IMR-90 (cell line): ENCODE results near the gene MAGEA9. TPM values are rescaled to one million over a fixed set of nuclear protein-coding genes. Genes with fewer than 3 reads are reported as not detected.
A peak's percentile ranks its signal among the peaks of the same experiment; 100 is the strongest.

Experiments
- ATAC-seq: fragments of 200-7000 bp; cut with Tn5 transposase; 2 replicates; pipeline ENCODE4 v1.9.1; 2020; ENCODE audit warnings: low read depth, mild to moderate bottlenecking, moderate library complexity
- BruUV-seq: library from RNA; stranded (reverse); fragments of 400-500 nt; replicated peaks from 2 replicates; lab custom pipeline; 2021; lab: Mats Ljungman, UMichigan
- CTCF ChIA-PET: fragments of 300-600 bp; formaldehyde crosslinking; extraction: SDS; loops from one replicate; lab custom pipeline; 2021; ENCODE audit warnings: antibody characterized with exemption; lab: Yijun Ruan, JAX
- POLR2A ChIA-PET: fragments of 300-600 bp; sonication (Branson Sonifier 250); formaldehyde crosslinking; loops from one replicate; lab custom pipeline; 2022; ENCODE audit warnings: antibody characterized with exemption; ENCODE audit not compliant: unreplicated experiment; lab: Charles Lee
- DNase-seq: peaks from one replicate; pipeline ENCODE4 v3.0.0; 2013
- H2AFZ ChIP-seq: replicated peaks from 2 replicates; pipeline ENCODE3; 2013; ENCODE audit warnings: low read length, mild to moderate bottlenecking; ENCODE audit not compliant: poor library complexity
- H2AK5ac ChIP-seq: 2 replicates; pipeline ENCODE4 v1.6.1; 2013; ENCODE audit warnings: low read depth, low read length, inconsistent platforms
- H2AK9ac ChIP-seq: replicated peaks from 2 replicates; pipeline ENCODE3; 2013; ENCODE audit warnings: mild to moderate bottlenecking, low read depth, low read length, moderate library complexity; ENCODE audit not compliant: poor library complexity
- H2BK120ac ChIP-seq: 2 replicates; pipeline ENCODE4 v1.6.1; 2013; ENCODE audit warnings: low read depth, low read length, inconsistent platforms
- H2BK15ac ChIP-seq: 3 replicates; pipeline ENCODE4 v1.6.1; 2013; ENCODE audit warnings: low read depth, low read length, inconsistent platforms
- H2BK20ac ChIP-seq: 2 replicates; pipeline ENCODE4 v1.6.1; 2013; ENCODE audit warnings: low read depth, mild to moderate bottlenecking, inconsistent platforms, low read length, moderate library complexity
- H2BK5ac ChIP-seq: 2 replicates; pipeline ENCODE4 v1.6.1; 2013; ENCODE audit warnings: mild to moderate bottlenecking, low read depth, low read length, inconsistent platforms; ENCODE audit not compliant: poor library complexity, severe bottlenecking
- H3K14ac ChIP-seq: replicated peaks from 2 replicates; pipeline ENCODE4 v1.6.1; 2013; ENCODE audit warnings: low read depth, low read length, inconsistent platforms
- H3K18ac ChIP-seq: 2 replicates; pipeline ENCODE4 v1.6.1; 2013; ENCODE audit warnings: low read depth, low read length, control low read depth
- H3K23ac ChIP-seq: 2 replicates; pipeline ENCODE4 v1.6.1; 2013; ENCODE audit warnings: low read depth, low read length, inconsistent platforms
- H3K27ac ChIP-seq: 2 replicates; pipeline ENCODE4 v1.5.1; 2013; ENCODE audit warnings: mild to moderate bottlenecking, control low read depth, low read length; ENCODE audit not compliant: insufficient read depth
- H3K27me3 ChIP-seq: 2 replicates; pipeline ENCODE4 v1.6.1; 2013; ENCODE audit warnings: low read length; ENCODE audit not compliant: control insufficient read depth, insufficient read depth
- H3K36me3 ChIP-seq: 2 replicates; pipeline ENCODE4 v1.6.1; 2013; ENCODE audit warnings: low read length, mixed read lengths; ENCODE audit not compliant: control insufficient read depth, insufficient read depth
- H3K4ac ChIP-seq: 2 replicates; pipeline ENCODE4 v1.6.1; 2013; ENCODE audit warnings: low read depth, low read length, inconsistent platforms
- H3K4me1 ChIP-seq: 2 replicates; pipeline ENCODE4 v1.6.1; 2013; ENCODE audit warnings: low read length, mixed read lengths; ENCODE audit not compliant: control insufficient read depth, insufficient read depth
- H3K4me2 ChIP-seq: 2 replicates; pipeline ENCODE4 v1.6.1; 2013; ENCODE audit warnings: low read depth, mild to moderate bottlenecking, control low read depth, low read length, moderate library complexity
- H3K4me3 ChIP-seq: 2 replicates; pipeline ENCODE4 v1.5.1; 2013; ENCODE audit warnings: low read depth, mild to moderate bottlenecking, control low read depth, low read length, moderate library complexity; ENCODE audit not compliant: insufficient read depth
- H3K56ac ChIP-seq: 2 replicates; pipeline ENCODE4 v1.6.1; 2013; ENCODE audit warnings: low read length, inconsistent platforms; ENCODE audit not compliant: insufficient read depth; ENCODE audit errors: extremely low read depth
- H3K79me1 ChIP-seq, 2 experiments: 2 replicates each; pipeline ENCODE4 v1.6.1; 2013; ENCODE audit warnings: low read length in 2 of 2, inconsistent platforms in 1 of 2, low read depth in 1 of 2
- H3K9ac ChIP-seq: 2 replicates; pipeline ENCODE4 v1.6.1; 2013; ENCODE audit warnings: low read depth, low read length, control low read depth
- H3K9me1 ChIP-seq: 2 replicates; pipeline ENCODE4 v1.6.1; 2013; ENCODE audit warnings: low read length, inconsistent platforms; ENCODE audit not compliant: insufficient read depth
- H3K9me3 ChIP-seq: 2 replicates; pipeline ENCODE4 v1.6.1; 2013; ENCODE audit warnings: low read length; ENCODE audit not compliant: control insufficient read depth, insufficient read depth
- H4K20me1 ChIP-seq: 2 replicates; pipeline ENCODE4 v1.6.1; 2013; ENCODE audit warnings: low read length, inconsistent platforms; ENCODE audit not compliant: insufficient read depth
- H4K5ac ChIP-seq: 2 replicates; pipeline ENCODE4 v1.6.1; 2013; ENCODE audit warnings: mild to moderate bottlenecking, low read depth, low read length, control low read depth
- H4K8ac ChIP-seq, 2 experiments: 2 replicates each; pipeline ENCODE4 v1.6.1; 2013; ENCODE audit warnings: low read depth in 2 of 2, low read length in 2 of 2, control low read depth in 1 of 2, inconsistent platforms in 1 of 2
- H4K91ac ChIP-seq: 2 replicates; pipeline ENCODE4 v1.6.1; 2013; ENCODE audit warnings: low read depth, low read length, inconsistent platforms; ENCODE audit not compliant: insufficient read depth
- BHLHE40 ChIP-seq: fragments of 150-350 bp; IDR thresholded peaks from 2 replicates; pipeline ENCODE4 v1.6.1; 2016; ENCODE audit warnings: mild to moderate bottlenecking, low read depth, low read length
- CEBPB ChIP-seq: IDR thresholded peaks from 2 replicates; pipeline ENCODE4 v1.6.1; 2012; ENCODE audit warnings: low read depth, low read length, improper control_type of control experiment
- ELK1 ChIP-seq: fragments of 150-350 bp; IDR thresholded peaks from 2 replicates; pipeline ENCODE4 v1.6.1; 2016; ENCODE audit warnings: low read depth, mild to moderate bottlenecking, low read length, moderate library complexity, borderline replicate concordance
- FOS ChIP-seq: fragments of 150-350 bp; IDR thresholded peaks from 2 replicates; pipeline ENCODE4 v1.6.1; 2016; ENCODE audit warnings: low read depth, low read length
- MAZ ChIP-seq: IDR thresholded peaks from 2 replicates; pipeline ENCODE4 v1.6.1; 2012; ENCODE audit warnings: low read depth, mild to moderate bottlenecking, low read length, improper control_type of control experiment, moderate library complexity, borderline replicate concordance
- MXI1 ChIP-seq: IDR thresholded peaks from 2 replicates; pipeline ENCODE4 v1.6.1; 2012; ENCODE audit warnings: low read depth, mild to moderate bottlenecking, low read length, moderate library complexity, borderline replicate concordance
- RAD21 ChIP-seq: IDR thresholded peaks from 2 replicates; pipeline ENCODE4 v1.6.1; 2012; ENCODE audit warnings: low read length, improper control_type of control experiment
- RCOR1 ChIP-seq: IDR thresholded peaks from 2 replicates; pipeline ENCODE4 v1.6.1; 2012; ENCODE audit warnings: mild to moderate bottlenecking, low read length, improper control_type of control experiment; ENCODE audit not compliant: insufficient replicate concordance
- RFX5 ChIP-seq: IDR thresholded peaks from 2 replicates; pipeline ENCODE4 v1.8.0; 2012; ENCODE audit warnings: low read depth, mild to moderate bottlenecking, low read length, moderate library complexity
- SMC3 ChIP-seq: fragments of 150-350 bp; IDR thresholded peaks from 2 replicates; pipeline ENCODE4 v1.6.1; 2016; ENCODE audit warnings: low read depth, mild to moderate bottlenecking, antibody characterized with exemption, low read length, moderate library complexity
- USF2 ChIP-seq: fragments of 150-350 bp; IDR thresholded peaks from 2 replicates; pipeline ENCODE4 v1.6.1; 2017; ENCODE audit warnings: mild to moderate bottlenecking, antibody characterized with exemption, low read length, low read depth
- WGBS, 2 experiments: methylation state at CpG; one replicate each; pipeline versions ENCODE4 v1.1.5 to v1.1.7; 2013; ENCODE audit warnings: missing lambda C conversion rate in 2 of 2; ENCODE audit not compliant: insufficient read length in 1 of 2; ENCODE audit errors: extremely low coverage in 2 of 2; 5-methylcytosine and 5-hydroxymethylcytosine counted together
- dilution Hi-C: fragments of 300-500 bp; cut with HindIII; formaldehyde crosslinking; loops from one replicate; pipeline ENCODE4 v1.14.3; 2018; ENCODE audit warnings: low sequenced_read_pairs; ENCODE audit not compliant: unreplicated experiment
- in situ Hi-C: fragments of 300-500 bp; cut with MboI; formaldehyde crosslinking; loops from 3 replicates; pipeline ENCODE4 v1.14.3; 2019; ENCODE audit warnings: low sequenced_read_pairs, inconsistent platforms, mixed read lengths
- intact Hi-C: fragments of 100-400 bp; cut with micrococcal nuclease; formaldehyde crosslinking; loops from 2 replicates; pipeline ENCODE4 v1.10.0; 2022
- polyA plus RNA-seq, 3 experiments: library from polyadenylated mRNA; depleted of rRNA; stranded (reverse); fragments of >200 nt; gene quantifications; 2 replicates each; pipeline ENCODE4 v1.2.3, GENCODE V29; 2012; ENCODE audit warnings: low replicate concordance in 1 of 3
- total RNA-seq: library from RNA; depleted of rRNA; stranded (reverse); fragments of >200 nt; gene quantifications from 2 replicates; pipeline ENCODE4 v1.2.3, GENCODE V29; 2012

MAGEA9 gene
- total and polyA plus RNA-seq, 2 of the 4 experiments (the other 2 are of a cell fraction): not detected

DNA sequence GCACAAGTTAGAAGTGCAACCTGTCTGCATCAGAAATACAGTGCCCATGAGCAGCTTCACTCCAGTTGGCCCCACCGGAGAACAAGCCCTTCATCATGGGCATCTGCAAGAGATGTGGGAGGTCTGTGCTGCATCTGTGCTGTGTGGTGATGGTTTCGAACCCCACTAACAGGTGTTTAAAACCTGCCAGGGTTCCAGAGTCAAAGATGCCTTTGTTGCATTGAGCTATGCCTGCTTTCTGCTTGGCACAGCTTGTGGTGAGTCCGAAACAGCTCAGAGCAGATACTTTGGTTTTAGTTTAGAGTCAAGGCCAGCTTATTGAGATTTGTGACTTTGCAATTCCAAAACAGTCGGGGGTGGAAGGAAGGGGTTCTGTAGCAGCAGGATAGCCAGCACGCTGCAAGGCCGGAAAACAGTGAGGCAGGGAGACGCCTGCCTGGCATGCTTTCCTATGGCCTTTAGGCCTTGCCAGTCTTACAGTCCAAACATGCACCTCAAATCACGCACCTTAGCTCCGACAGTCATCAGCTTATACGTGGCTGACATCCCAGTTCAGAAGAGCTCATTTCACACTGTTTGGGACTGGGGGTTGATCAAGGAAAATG is 21.8 kb downstream of the MAGEA9 start:
- Histone ChIP-seq H3K4me2 (no peak overlapping the region), H2BK15ac (no peak overlapping the region), H3K27ac (no peak overlapping the region), H2BK120ac (no peak overlapping the region), H3K9me1 (no peaks in the 10 kb centered on the region), H2AK5ac (no peak overlapping the region), H3K36me3 (no peaks in the 10 kb centered on the region), H2BK5ac (no peak overlapping the region), H4K8ac (no peak overlapping the region), H3K9ac (no peak overlapping the region), H3K79me1 (no peaks in the 10 kb centered on the region), H4K91ac (no peak overlapping the region), H3K9me3 (no peaks in the 10 kb centered on the region), H3K27me3 (no peaks in the 10 kb centered on the region), H3K4me1 (no peaks in the 10 kb centered on the region), H3K14ac (no peak overlapping the region), H2BK20ac (no peak overlapping the region), H4K20me1 (no peaks in the 10 kb centered on the region), H3K56ac (no peak overlapping the region), H3K4me3 (no peak overlapping the region), H2AK9ac (peak overlapping the region; percentile 24), H3K23ac (no peak overlapping the region), H2AFZ (no peak overlapping the region), H3K4ac (no peak overlapping the region), H4K5ac (no peak overlapping the region), H3K18ac (no peak overlapping the region)
- ChIA-PET POLR2A (no interaction called here), CTCF (no interaction called here)
- TF ChIP-seq MXI1 (no peak), ELK1 (no peak), USF2 (no peak), RAD21 (no peak), BHLHE40 (no peak), RFX5 (no peak), RCOR1 (no peak), MAZ (no peak), CEBPB (no peak), SMC3 (no peak), FOS (no peak)
- ATAC-seq (no peak), DNase-seq (no peak)
- no TSS peak for BruUV-seq
- 37% methylated on average over 2 of the region's 10 CpGs; no CpG with 5 or more reads in 1 of the 2 experiments for WGBS, 2 experiments
- intact Hi-C loops: no loop called here
- in situ Hi-C loops: no loop called here
- dilution Hi-C loops: no loop called here
